ENCODE data around the gene DEDD.

The DEDD gene, protein sequence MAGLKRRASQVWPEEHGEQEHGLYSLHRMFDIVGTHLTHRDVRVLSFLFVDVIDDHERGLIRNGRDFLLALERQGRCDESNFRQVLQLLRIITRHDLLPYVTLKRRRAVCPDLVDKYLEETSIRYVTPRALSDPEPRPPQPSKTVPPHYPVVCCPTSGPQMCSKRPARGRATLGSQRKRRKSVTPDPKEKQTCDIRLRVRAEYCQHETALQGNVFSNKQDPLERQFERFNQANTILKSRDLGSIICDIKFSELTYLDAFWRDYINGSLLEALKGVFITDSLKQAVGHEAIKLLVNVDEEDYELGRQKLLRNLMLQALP

GRCh38 chr1:161132410-161133219 is at the start of gene DEDD:
DEDD (minus strand) TSS chr1:161132667; CDS start chr1:161124462, 8,205 bp downstream.
- DNase-seq, result peak; percentile 81

GRCh38 chr1:161182214-161182613 is 49.7 kb upstream of the DEDD start:
- DNase-seq, result peak; percentile 43

DNA sequence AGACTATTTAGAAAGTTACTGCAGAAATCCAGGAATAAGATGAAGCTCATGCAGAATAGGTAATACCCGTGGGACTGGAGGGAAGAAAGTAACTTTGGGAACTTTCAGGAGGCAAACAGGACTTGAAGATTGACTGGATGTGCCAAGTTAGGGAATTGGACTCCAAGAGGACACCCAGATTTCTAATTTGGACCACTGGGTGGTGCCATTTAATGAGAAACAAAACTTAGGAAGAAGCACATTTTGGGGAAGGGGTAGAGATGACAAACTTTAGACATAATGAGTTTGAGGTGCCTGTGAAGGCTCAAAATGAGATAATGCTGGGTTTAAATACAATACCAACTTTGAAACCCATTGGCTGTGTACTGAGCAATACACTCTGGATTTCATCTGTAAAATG is 48.2 kb upstream of the DEDD start:
- DNase-seq, result no peak

- no peak for DNase-seq
These were observed 47.2 kb upstream of the DEDD start for GRCh38 chr1:161179698-161180097.

DNA sequence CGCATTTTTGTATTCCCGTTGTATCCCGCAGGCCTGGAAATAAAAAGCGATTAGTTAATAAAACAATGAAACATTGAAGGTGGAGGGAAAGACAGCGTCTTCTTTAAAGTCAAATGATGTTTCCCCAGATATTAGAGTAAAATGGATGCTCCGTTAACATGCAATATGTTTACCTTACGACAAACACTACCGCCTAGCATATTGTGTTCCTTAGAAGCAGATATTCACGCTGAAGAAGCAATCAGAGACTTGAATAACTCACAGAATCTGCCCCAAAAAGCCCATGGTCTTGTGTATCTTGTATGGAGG is 45.4 kb upstream of the DEDD start:
- DNase-seq, result no peak

GRCh38 chr1:161177112-161177935 is 44.9 kb upstream of the DEDD start, which contains the start of gene B4GALT3:
B4GALT3 (minus strand) TSS chr1:161177507; CDS start chr1:161176060, 1,447 bp downstream.
- DNase-seq, result peak; percentile 98

GRCh38 chr1:161176468-161177111 is 44.1 kb upstream of the DEDD start:
- no peak for DNase-seq

GRCh38 chr1:161175771-161176453 is 43.4 kb upstream of the DEDD start:
- DNase-seq, result no peak

GRCh38 chr1:161174911-161175310 is 42.4 kb upstream of the DEDD start:
- DNase-seq, result no peak

- DNase-seq, result no peak
These were observed 41.2 kb upstream of the DEDD start for GRCh38 chr1:161173711-161174110.

GRCh38 chr1:161172776-161173376 is 40.4 kb upstream of the DEDD start:
- no peak for DNase-seq

- no peak for DNase-seq
These were observed 39.9 kb upstream of the DEDD start for GRCh38 chr1:161172349-161172748.

DNA sequence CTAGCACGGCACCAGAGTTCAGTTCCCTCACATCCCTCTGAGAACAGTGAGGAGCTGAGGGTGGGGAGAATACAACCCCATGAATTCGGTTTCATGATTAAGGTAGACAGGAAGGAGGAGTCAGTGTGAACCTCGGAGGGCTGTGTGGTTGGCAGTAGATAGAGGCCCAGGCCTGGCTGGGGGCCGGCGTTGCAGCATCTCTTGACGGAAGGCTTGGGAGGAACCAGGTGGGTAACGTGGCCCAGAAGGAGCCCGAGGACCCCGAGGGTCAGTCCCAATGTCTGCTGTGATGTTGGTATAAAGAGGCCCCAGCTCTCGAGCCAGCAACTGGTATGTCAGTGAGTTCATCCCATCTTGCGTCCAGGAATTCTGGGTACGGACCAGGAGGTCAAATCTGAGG is 39.2 kb upstream of the DEDD start:
- no peak for DNase-seq

DNA sequence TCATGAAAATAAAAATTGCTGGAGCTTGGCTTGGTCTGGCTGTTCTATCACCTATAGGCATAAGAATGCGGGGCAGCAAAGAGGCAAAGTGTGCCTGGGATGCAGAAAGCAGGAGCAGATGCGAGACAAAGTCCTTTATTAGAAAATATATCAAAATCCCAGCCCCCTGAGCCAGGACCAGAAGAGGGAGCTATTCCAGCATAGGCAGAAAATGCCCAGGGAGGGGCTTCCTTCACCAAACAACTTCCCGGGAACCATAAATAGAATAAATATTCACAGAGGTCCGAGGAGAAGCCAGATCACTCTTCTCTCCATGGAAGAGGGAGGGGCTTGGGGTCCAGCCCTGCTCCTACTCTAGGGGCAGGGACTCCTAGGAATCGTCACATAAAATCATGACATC is 38.7 kb upstream of the DEDD start:
- no peak for DNase-seq

GRCh38 chr1:161168906-161169305 is 36.4 kb upstream of the DEDD start:
- DNase-seq, result no peak

GRCh38 chr1:161166669-161167548 is 34.4 kb upstream of the DEDD start:
- no peak for DNase-seq

GRCh38 chr1:161165742-161166668 is 33.5 kb upstream of the DEDD start, which contains the start of gene PPOX:
PPOX (plus strand) TSS chr1:161166426; CDS start chr1:161166848, 422 bp downstream.
- DNase-seq, result peak; percentile 81

- DNase-seq, result no peak
These were observed 32.6 kb upstream of the DEDD start for GRCh38 chr1:161164901-161165610.

DNA sequence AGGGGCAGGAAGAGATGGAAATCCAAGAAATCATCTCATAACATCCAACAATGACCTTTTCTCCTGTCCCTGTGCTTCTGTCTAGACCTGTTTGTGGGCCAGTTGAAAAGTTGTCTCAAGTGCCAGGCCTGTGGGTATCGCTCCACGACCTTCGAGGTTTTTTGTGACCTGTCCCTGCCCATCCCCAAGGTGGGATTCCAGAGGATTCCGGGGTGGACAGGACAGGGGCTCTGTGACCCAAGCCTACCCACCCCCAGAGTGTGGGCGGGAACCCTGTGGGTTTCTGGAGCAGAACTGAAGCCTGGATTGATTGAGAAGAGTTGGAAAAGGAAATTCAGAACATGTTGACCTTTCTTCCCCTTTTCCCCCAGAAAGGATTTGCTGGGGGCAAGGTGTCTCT is 31.3 kb upstream of the DEDD start:
- no peak for DNase-seq
